GM18858 (cell line): ENCODE results near the gene CEP57L1.
"Not testable (repeated sequence)": the region's sequence is repeated elsewhere in the genome, so short reads cannot be mapped to it uniquely, and the experiment has no call there.

Source experiments
- ATAC-seq: cut with Tn5 transposase; IDR thresholded peaks from one replicate; pipeline ENCODE4 v1.9.1; 2021; ENCODE audit not compliant: unreplicated experiment

CEP57L1 gene

DNA sequence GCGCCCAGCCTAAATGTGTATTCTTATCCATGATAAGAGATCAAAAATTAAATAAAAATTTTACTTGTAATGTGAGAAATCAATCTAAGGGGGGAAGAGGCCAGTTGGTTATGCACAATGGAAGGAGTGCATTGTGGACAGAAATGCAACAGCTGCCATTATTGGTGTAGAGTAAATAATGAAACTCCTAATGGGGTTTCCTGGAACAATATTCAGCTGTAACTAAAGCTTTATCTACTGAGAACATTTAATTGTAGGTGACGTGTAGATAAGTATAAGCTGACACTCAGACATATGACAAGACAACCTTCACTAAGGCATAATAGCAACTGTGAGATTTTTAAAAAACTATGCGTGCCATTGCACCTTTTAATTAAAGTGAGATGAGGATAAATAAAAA is 71.4 kb downstream of the CEP57L1 start:
- ATAC-seq = no peak

DNA sequence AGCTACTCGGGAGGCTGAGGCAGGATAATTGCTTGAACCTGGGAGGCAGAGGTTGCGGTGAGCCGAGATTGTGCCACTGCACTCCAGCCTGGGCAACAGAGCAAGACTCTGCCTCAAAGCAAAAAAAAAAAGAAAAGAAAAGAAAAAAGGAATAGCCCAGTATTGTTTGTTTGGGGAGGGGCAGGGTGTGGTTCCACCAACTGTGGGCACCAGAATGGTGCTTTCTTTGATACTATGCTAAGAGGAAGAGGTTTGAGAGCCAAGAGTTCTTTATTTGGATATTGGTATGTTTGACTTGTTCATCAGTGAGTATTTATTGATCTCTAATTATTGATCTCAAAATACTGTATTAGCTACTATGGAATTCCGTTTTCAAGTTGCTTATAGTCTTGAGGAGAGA is 72.3 kb downstream of the CEP57L1 start:
- ATAC-seq = no peak

DNA sequence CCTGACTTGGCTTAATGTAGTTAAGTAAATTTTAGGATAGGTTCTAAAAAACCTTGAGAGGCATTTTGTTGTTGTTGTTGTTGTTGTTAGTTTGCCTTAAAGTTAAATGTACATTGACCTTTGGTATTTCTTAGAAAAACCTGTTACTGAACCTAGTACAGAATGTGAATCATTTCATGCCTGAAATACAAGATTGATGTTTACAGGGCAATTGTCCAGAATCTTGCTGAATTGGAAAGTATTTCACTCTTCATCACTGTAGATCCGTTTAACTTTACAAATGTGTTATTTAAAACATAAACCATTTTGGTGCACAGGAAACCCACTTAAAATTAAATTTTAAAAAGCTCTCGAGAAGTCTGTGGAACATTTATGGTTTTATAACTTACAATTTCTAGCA is 75.0 kb downstream of the CEP57L1 start:
- no peak for ATAC-seq

DNA sequence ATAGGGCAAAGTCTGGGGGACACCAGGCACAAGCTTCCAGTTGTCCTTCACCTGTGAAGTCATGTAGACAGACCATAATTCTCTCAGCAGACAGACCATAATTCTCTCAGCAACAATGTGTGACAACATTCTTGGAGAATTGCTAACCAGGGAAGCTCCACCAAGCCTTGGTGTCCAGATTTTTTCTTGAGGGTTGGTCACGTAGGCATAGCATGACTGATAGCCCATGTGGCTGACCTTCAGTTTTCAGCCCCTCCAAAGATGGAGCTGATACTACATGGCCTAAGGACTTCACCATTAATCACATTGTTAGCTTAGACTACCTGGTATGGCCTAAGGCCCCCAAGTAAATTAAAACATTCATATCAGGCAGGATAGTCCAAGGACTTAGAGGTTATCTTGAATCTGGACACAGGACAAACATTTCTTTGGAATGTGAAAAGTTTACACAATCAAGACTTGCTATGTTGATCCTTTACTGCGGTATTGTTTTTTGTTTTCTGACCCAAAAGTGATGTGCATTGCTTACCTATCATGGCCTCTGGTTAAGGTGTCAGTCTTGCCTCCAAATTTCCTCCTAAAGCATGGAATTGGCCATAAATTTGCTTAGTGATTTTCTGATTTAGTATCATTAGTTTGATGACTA is 76.9 kb downstream of the CEP57L1 start:
- no peak for ATAC-seq

DNA sequence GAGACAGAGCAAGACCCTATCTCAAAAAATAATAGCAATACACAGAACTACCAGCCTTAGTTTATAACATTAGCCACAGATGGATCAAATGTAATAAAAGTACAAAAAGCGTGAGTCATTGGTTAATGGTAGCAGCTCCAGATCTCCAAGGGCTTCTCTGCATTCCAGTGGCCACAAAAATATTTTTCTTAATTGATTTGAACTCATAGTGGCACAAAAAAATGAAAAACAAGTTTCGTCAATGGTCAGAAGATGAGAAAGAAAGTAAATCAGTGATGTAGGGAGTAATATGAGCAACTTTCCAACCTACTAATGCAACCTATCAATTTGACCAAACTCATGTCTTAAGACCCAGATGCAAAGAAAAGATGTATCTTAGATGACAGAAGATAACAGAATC is 79.6 kb downstream of the CEP57L1 start:
- no peak for ATAC-seq

DNA sequence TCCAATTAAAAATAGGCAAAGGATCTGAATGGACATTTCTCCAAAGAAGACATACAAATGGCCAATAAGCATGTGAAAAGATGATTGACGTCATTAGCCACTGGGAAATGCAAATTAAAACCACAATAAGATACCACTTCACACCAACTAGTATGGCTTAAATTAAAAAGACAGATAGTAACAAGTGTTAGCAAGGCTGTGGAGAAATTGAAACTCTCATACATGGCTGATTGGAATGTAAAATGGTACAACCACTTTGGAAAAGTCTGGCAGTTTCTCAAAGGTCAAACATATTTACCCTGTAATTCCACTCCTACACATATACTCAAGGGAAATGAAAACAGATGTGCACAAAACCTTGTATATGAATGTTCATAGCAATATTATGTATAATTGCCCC is 83.6 kb downstream of the CEP57L1 start:
- no peak for ATAC-seq

- ATAC-seq = no peak
Measured at GRCh38 chr6:109179507-109179906, 84.2 kb downstream of the CEP57L1 start.

GRCh38 chr6:109182578-109182977 is 87.3 kb downstream of the CEP57L1 start:
- ATAC-seq = no peak

DNA sequence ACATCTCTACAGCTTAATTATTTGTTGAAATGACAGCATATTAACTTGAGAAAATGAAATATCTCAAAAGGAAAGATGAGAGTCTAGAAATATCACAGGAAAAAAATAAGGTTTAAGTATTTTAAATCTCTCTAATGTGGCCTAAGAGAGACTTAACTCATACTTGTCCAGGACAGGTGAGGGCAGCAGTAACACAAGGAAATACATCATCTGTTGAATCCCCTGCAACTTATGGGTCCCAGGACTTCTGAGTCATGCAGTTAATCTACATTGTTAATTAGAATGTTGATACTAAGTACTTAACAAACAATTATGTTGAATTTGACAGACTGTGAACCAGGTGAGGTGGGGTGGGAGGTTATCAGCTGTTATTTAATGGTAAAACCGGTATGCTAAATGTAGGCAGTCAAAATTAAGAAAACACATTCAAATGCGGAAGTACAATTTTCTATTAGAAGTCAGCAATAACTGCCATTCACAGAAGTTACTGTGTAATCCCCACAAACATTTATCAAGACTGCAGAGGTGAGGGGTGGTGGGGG is 87.9 kb downstream of the CEP57L1 start:
- no peak for ATAC-seq

- no peak for ATAC-seq
Measured at GRCh38 chr6:109184638-109185037, 89.3 kb downstream of the CEP57L1 start.

DNA sequence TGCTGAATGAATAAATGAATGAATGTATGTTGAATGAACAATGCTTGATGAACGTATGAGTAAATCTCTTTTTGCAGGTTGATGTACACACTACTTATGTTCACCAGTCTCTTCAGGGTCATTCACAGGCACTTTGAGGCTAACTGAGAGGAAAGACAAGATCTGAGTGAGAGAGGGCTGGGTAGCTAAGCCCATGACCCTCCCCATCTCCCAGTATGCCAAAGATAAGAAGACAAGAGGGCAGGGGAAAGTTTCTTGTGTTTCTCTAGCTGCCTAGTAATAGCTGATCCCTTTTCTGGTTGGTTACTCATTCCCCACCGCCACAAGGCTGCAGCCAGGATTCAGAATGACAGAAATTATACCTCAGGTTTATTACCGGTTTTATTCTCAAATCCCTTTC is 90.7 kb downstream of the CEP57L1 start:
- no peak for ATAC-seq

- ATAC-seq = no peak
Measured at GRCh38 chr6:109187399-109188114, 92.2 kb downstream of the CEP57L1 start.

DNA sequence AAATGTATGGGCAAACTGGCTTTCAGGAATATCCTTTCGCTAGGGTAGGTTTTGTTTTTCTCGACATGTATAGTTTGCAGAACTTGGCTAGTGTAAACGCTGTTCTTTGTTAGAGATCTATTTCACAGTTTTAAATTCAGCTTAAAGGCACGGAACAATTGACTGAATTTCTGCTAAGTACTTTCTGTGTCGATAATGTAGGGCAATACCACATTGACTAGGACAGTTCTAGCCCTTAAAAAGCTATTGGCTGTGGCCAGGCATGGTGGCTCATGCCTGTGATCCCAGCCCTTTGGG is 92.8 kb downstream of the CEP57L1 start:
- no peak for ATAC-seq

GRCh38 chr6:109191368-109191767 is 96.1 kb downstream of the CEP57L1 start:
- ATAC-seq = not testable (repeated sequence)

GRCh38 chr6:109192865-109193264 is 97.6 kb downstream of the CEP57L1 start:
- ATAC-seq = no peak

DNA sequence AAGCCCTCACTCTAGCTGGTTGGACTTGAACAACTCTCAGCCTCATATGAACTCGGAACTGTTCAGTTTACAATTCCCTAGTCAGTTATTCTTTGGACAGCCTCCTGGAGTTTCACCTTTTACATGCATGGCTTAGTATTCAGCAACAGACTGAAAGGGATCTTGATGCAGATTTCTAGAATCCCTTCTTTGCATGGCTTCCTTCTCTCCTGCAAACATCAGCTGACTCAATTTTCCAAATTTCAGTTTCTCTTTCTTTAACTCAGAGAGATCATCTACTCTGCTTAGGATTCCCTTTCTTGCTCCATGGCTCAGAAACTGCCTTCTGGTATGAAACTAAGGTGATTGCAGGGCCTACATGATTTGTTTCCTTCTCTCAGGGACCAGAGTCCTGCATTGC is 99.6 kb downstream of the CEP57L1 start:
- no peak for ATAC-seq

DNA sequence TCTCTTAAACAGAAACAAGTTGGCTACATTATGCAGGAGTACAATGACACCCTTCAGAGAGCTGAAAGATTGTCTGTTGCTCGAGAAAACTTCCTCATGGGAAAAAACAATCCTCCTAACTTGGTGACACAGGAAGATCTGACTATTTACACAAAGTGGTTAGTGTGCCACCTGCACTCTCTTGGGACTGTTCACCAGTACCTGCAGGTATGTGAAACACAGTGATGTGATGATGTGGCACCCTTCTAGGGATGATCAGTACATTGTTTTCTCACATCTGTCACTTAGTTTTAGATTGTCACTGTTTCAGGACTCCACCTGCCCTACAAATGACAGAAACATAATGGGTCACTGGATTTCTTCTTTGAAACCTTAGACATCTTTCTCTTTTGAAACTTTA is 101.8 kb downstream of the CEP57L1 start:
- ATAC-seq = no peak

- no peak for ATAC-seq
Measured at GRCh38 chr6:109202409-109203264, 107.3 kb downstream of the CEP57L1 start.

GRCh38 chr6:109204511-109204910 is 109.2 kb downstream of the CEP57L1 start:
- ATAC-seq = no peak

DNA sequence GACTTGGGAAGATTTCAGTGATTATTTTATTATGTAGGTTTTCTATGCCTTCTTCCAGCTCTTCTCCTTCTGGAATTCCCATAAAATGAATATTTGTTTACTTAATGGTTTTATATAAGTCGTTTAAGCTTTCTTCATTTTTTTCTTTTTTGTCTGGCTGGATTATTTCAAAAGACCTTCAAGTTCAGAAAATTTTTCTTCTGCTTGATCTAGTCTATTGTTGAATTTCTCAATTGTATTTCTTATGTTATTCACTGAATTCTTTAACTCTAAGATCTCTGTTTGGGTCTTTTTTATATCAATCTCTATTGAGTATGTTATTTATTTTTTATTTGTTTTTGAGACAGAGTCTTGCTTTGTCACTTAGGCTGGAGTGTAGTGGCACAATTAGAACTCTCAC is 117.4 kb downstream of the CEP57L1 start:
- ATAC-seq = no peak
